GM23338 (cell line): ENCODE data around the gene KREMEN2. TPM values are rescaled to one million over a fixed set of nuclear protein-coding genes. Genes with fewer than 3 reads are reported as not detected.
A peak's percentile ranks its signal among the peaks of the same experiment; 100 is the strongest.

Experiments
- ATAC-seq: fragments of 200-7000 bp; cut with Tn5 transposase; 3 replicates; pipeline ENCODE4 v1.9.1; 2020
- DNase-seq: peaks from one replicate; pipeline ENCODE4 v3.0.0-alpha.2; 2015; ENCODE audit warnings: low spot score
- H2AFZ ChIP-seq: fragments of 200-600 bp; sonication (generic); 2 replicates; pipeline ENCODE4 v1.8.0; 2016; ENCODE audit warnings: antibody characterized with exemption, mild to moderate bottlenecking, moderate library complexity
- H3F3A ChIP-seq: fragments of 200-600 bp; sonication (generic); replicated peaks from 2 replicates; pipeline ENCODE4 v1.8.0; 2017; ENCODE audit warnings: antibody characterized with exemption, mixed run types, low read depth
- H3K27ac ChIP-seq: fragments of 200-600 bp; sonication (generic); 2 replicates; pipeline ENCODE4 v1.6.1; 2016; ENCODE audit warnings: low read depth
- H3K27me3 ChIP-seq: fragments of 200-600 bp; sonication (generic); 2 replicates; pipeline ENCODE4 v1.8.0; 2016; ENCODE audit warnings: mild to moderate bottlenecking, mixed run types, moderate library complexity; ENCODE audit not compliant: insufficient read depth
- H3K36me3 ChIP-seq: fragments of 200-600 bp; sonication (generic); 2 replicates; pipeline ENCODE4 v1.8.0; 2016; ENCODE audit warnings: mild to moderate bottlenecking; ENCODE audit not compliant: insufficient read depth
- H3K4me1 ChIP-seq: fragments of 200-600 bp; sonication (generic); 2 replicates; pipeline ENCODE4 v1.8.0; 2016; ENCODE audit warnings: mild to moderate bottlenecking, moderate library complexity; ENCODE audit not compliant: insufficient read depth
- H3K4me2 ChIP-seq: fragments of 200-600 bp; sonication (generic); 2 replicates; pipeline ENCODE4 v1.7.1; 2017; ENCODE audit warnings: mixed run types
- H3K4me3 ChIP-seq: fragments of 200-600 bp; sonication (generic); 2 replicates; pipeline ENCODE4 v1.6.1; 2016; ENCODE audit warnings: mixed run types
- H3K79me2 ChIP-seq: fragments of 200-600 bp; sonication (generic); replicated peaks from 2 replicates; pipeline ENCODE4 v1.8.0; 2017; ENCODE audit warnings: mild to moderate bottlenecking; ENCODE audit not compliant: insufficient read depth
- H3K9me2 ChIP-seq: fragments of 200-600 bp; sonication (generic); 2 replicates; pipeline ENCODE4 v1.8.0; 2017; ENCODE audit not compliant: insufficient read depth
- H4K20me1 ChIP-seq: fragments of 200-600 bp; sonication (generic); replicated peaks from 2 replicates; pipeline ENCODE4 v1.8.0; 2017; ENCODE audit warnings: mild to moderate bottlenecking; ENCODE audit not compliant: insufficient read depth
- H3K27ac Mint-ChIP-seq: 2 replicates; pipeline ENCODE4 v1.8.0; 2020; ENCODE audit warnings: inconsistent platforms, mild to moderate bottlenecking, moderate library complexity, mixed read lengths
- H3K27me3 Mint-ChIP-seq: 3 replicates; pipeline ENCODE4 v1.8.0; 2022; ENCODE audit warnings: low read depth, mild to moderate bottlenecking, moderate library complexity, mixed read lengths, inconsistent platforms; ENCODE audit not compliant: insufficient read depth, poor library complexity
- H3K36me3 Mint-ChIP-seq: 3 replicates; pipeline ENCODE4 v1.8.0; 2021; ENCODE audit warnings: low read depth, mild to moderate bottlenecking, inconsistent platforms, moderate library complexity, mixed read lengths
- H3K4me1 Mint-ChIP-seq: 3 replicates; pipeline ENCODE4 v1.8.0; 2020; ENCODE audit warnings: mild to moderate bottlenecking, inconsistent platforms, mixed read lengths
- H3K4me3 Mint-ChIP-seq: 3 replicates; pipeline ENCODE4 v1.8.0; 2021; ENCODE audit warnings: moderate library complexity, mild to moderate bottlenecking, inconsistent platforms, mixed read lengths
- H3K9me3 Mint-ChIP-seq: 3 replicates; pipeline ENCODE4 v1.8.0; 2020; ENCODE audit warnings: moderate library complexity, mild to moderate bottlenecking, inconsistent platforms, mixed read lengths
- EZH2 ChIP-seq: fragments of 200-600 bp; sonication (generic); IDR thresholded peaks from one replicate; pipeline ENCODE4 v1.8.0; 2017; ENCODE audit warnings: antibody characterized with exemption, mild to moderate bottlenecking, low read depth; ENCODE audit not compliant: unreplicated experiment
- EZH2phosphoT487 ChIP-seq: fragments of 200-600 bp; sonication (generic); IDR thresholded peaks from one replicate; pipeline ENCODE4 v1.8.1; 2018; ENCODE audit warnings: antibody characterized with exemption; ENCODE audit not compliant: unreplicated experiment
- JUNB ChIP-seq: IDR thresholded peaks from one replicate; pipeline ENCODE4 v1.6.1; 2016; ENCODE audit warnings: antibody characterized with exemption; ENCODE audit not compliant: unreplicated experiment
- NANOG ChIP-seq: IDR thresholded peaks from 2 replicates; pipeline ENCODE4 v1.6.1; 2016; ENCODE audit warnings: antibody characterized with exemption, borderline replicate concordance
- POLR2AphosphoS5 ChIP-seq: IDR thresholded peaks from 2 replicates; pipeline ENCODE4 v1.6.1; 2016; ENCODE audit warnings: antibody characterized with exemption, low read depth
- STAT1 ChIP-seq: IDR thresholded peaks from one replicate; pipeline ENCODE4 v1.6.1; 2016; ENCODE audit warnings: antibody characterized with exemption; ENCODE audit not compliant: unreplicated experiment
- ZNF114 ChIP-seq: fragments of 250-450 bp; sonication (Bioruptor Pico); IDR thresholded peaks from 2 replicates; pipeline ENCODE4 v1.5.0; 2020; ENCODE audit warnings: mild to moderate bottlenecking, moderate library complexity
- ZNF331 ChIP-seq: fragments of 250-450 bp; sonication (Bioruptor Pico); IDR thresholded peaks from 2 replicates; pipeline ENCODE4 v1.5.0; 2020; ENCODE audit warnings: low read depth, mild to moderate bottlenecking, moderate library complexity
- polyA plus RNA-seq: library from polyadenylated mRNA; unstranded; fragments of >200 nt; fragmentation: Nextera tagmentation; extraction: Ambion mirVana; gene quantifications from 2 replicates; pipeline ENCODE4 v1.2.1, GENCODE V29; 2016
- total RNA-seq: library from RNA; depleted of rRNA; stranded (reverse); fragments of >200 nt; shearing (Covaris generic); gene quantifications from 2 replicates; pipeline ENCODE4 v1.2.3, GENCODE V29; 2014
- TF ChIP-seq, protein P1 (sequence below): IDR thresholded peaks from 2 replicates; pipeline ENCODE4 v1.6.1; 2016; ENCODE audit warnings: antibody characterized with exemption
- TF ChIP-seq, protein P2 (sequence below), 2 experiments: fragments of 200-600 bp in 1 of 2; sonication (generic) in 1 of 2; conservative IDR thresholded peaks; 2 replicates each; pipeline versions ENCODE4 v1.5.1 to v1.6.1; 2016 to 2017; ENCODE audit warnings: antibody characterized with exemption in 2 of 2, low read depth in 2 of 2, mild to moderate bottlenecking in 2 of 2, moderate library complexity in 1 of 2
- TF ChIP-seq, protein P3 (sequence below): fragments of 250-450 bp; sonication (Bioruptor Pico); IDR thresholded peaks from 2 replicates; pipeline ENCODE4 v1.5.0; 2020; ENCODE audit warnings: mild to moderate bottlenecking, moderate library complexity

Gene KREMEN2
- total and polyA plus RNA-seq, 2 experiments from 2014 or later, result 4.9 to 16.1 TPM

DNA sequence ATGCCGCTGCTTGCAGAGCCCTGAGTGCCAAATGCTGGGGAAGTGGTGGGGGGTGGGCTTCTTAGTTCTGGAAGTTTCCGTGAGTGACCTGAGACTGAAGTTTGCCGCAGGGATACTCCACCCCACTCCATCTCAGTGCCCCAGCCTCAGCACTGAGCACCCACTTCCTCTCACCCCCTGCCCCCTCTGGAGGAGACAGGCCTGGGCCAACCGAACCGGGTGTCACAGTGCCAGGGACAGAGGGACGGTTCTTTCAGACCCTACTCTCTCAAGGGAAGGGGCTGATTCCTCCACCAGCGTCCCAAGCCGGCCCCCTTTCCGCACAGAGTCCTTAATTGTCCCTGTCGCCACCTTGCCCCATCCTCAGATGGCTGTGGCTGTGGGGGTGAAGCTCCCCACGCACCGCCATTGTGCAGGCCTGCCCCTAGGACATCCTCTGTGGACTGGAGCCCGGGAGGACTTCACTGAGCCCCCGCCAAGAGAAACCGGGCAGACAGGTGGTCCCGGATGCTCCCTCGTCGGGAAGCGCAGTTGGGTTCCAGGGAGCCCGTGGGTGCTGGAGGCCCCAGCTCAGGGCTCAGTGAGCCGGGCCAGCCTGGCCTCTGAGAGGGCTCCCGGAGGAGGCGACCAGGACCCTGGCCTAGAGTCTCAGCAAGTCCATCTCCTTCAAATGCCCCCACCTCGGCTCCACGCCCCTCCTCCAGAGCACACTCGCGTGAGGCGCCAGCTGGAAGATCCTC, 1.6 kb upstream of the KREMEN2 start:
- H3K9me3 Mint-ChIP-seq, result no peaks in the 10 kb centered on the region
- Histone ChIP-seq H4K20me1 (no peaks in the 10 kb centered on the region), H3K27ac (no peak overlapping the region), H2AFZ (0 out of 2 replicates have a peak overlapping the region, but pooled peaks have one; percentile 59), H3K4me3 (peak overlapping the region; percentile 83), H3K36me3 (no peaks in the 10 kb centered on the region), H3K9me2 (no peaks in the 10 kb centered on the region), H3K4me1 (peaks cover 8% of the 10 kb centered on the region; the same call in 1 of the 2 replicates), H3K4me2 (peak overlapping the region; percentile 98), H3K79me2 (no peaks in the 10 kb centered on the region), H3F3A (peaks cover 24% of the 10 kb centered on the region), H3K27me3 (peaks cover 38% of the 10 kb centered on the region)
- ATAC-seq, result no peak
- H3K36me3 Mint-ChIP-seq, result no peaks in the 10 kb centered on the region
- peaks cover 25% of the 10 kb centered on the region for H3K27me3 Mint-ChIP-seq
- DNase-seq, result no peak
- no peak for TF ChIP-seq POLR2AphosphoS5
- peak overlapping the region; percentile 65 for H3K4me3 Mint-ChIP-seq
- peaks cover 4% of the 10 kb centered on the region; the same call in 1 of the 3 replicates for H3K4me1 Mint-ChIP-seq
- H3K27ac Mint-ChIP-seq, result no peak overlapping the region

DNA sequence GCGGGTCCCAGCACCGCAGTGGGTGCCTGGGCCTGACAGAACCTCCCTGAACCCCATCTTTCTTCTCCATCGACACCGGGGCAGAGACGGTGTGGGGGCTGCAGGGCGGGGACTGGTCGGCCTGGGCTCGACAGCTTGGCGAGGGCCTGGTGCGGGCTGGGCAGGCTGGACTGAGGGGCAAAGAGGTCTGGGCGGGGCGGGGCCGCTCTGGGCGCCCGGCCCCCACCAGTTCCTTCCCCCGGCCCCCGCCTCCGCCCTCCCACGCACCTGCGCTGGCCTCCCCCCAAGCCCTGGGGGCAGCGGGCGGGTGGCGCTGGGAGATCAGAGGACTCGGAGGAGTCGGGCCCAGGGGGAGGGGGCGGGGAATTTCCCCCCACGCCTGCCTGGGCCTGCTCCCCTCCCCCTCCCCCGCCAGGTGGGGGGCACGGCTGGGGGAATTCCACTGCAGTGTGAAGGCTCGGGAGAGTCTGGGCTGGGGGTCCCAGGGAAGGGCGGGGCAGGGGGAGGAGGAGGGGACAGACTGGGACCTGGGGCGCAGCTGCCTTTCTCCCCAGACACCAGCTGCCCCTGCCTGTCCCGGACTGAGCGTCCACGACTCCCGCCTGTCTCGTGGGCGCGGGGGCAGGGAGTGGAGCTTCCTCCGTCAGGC, 877 bp upstream of the KREMEN2 start:
- Histone ChIP-seq H3K79me2 (no peaks in the 10 kb centered on the region), H3K4me1 (peaks cover 15% of the 10 kb centered on the region; the same call in 1 of the 2 replicates), H3K4me2 (peak overlapping the region; percentile 98), H3K27me3 (peaks cover 45% of the 10 kb centered on the region), H3K27ac (no peak overlapping the region), H3K36me3 (no peaks in the 10 kb centered on the region), H2AFZ (peak overlapping the region; percentile 94), H3F3A (peaks cover 28% of the 10 kb centered on the region), H4K20me1 (no peaks in the 10 kb centered on the region), H3K4me3 (peak overlapping the region; percentile 83), H3K9me2 (no peaks in the 10 kb centered on the region)
- Mint-ChIP-seq H3K36me3 (peaks cover 2% of the 10 kb centered on the region; the same call in 1 of the 3 replicates), H3K4me3 (peak overlapping the region; percentile 89), H3K9me3 (no peaks in the 10 kb centered on the region), H3K27ac (no peak overlapping the region), H3K4me1 (peaks cover 8% of the 10 kb centered on the region), H3K27me3 (peaks cover 30% of the 10 kb centered on the region)
- ATAC-seq, result peak; percentile 4
- no peak for DNase-seq
- TF ChIP-seq, protein P1, sequence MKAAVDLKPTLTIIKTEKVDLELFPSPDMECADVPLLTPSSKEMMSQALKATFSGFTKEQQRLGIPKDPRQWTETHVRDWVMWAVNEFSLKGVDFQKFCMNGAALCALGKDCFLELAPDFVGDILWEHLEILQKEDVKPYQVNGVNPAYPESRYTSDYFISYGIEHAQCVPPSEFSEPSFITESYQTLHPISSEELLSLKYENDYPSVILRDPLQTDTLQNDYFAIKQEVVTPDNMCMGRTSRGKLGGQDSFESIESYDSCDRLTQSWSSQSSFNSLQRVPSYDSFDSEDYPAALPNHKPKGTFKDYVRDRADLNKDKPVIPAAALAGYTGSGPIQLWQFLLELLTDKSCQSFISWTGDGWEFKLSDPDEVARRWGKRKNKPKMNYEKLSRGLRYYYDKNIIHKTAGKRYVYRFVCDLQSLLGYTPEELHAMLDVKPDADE, result no peak
- no peak for TF ChIP-seq JUNB
- TF ChIP-seq EZH2, result no peak
- no peak for TF ChIP-seq ZNF114 (CRISPR knock-in tag)
- no peak for TF ChIP-seq STAT1
- TF ChIP-seq, protein P2, sequence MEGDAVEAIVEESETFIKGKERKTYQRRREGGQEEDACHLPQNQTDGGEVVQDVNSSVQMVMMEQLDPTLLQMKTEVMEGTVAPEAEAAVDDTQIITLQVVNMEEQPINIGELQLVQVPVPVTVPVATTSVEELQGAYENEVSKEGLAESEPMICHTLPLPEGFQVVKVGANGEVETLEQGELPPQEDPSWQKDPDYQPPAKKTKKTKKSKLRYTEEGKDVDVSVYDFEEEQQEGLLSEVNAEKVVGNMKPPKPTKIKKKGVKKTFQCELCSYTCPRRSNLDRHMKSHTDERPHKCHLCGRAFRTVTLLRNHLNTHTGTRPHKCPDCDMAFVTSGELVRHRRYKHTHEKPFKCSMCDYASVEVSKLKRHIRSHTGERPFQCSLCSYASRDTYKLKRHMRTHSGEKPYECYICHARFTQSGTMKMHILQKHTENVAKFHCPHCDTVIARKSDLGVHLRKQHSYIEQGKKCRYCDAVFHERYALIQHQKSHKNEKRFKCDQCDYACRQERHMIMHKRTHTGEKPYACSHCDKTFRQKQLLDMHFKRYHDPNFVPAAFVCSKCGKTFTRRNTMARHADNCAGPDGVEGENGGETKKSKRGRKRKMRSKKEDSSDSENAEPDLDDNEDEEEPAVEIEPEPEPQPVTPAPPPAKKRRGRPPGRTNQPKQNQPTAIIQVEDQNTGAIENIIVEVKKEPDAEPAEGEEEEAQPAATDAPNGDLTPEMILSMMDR (conservative IDR thresholded peaks at IDR 0.05; ENCODE audit: low read depth in 2 of 2), result no peak
- TF ChIP-seq, protein P3, sequence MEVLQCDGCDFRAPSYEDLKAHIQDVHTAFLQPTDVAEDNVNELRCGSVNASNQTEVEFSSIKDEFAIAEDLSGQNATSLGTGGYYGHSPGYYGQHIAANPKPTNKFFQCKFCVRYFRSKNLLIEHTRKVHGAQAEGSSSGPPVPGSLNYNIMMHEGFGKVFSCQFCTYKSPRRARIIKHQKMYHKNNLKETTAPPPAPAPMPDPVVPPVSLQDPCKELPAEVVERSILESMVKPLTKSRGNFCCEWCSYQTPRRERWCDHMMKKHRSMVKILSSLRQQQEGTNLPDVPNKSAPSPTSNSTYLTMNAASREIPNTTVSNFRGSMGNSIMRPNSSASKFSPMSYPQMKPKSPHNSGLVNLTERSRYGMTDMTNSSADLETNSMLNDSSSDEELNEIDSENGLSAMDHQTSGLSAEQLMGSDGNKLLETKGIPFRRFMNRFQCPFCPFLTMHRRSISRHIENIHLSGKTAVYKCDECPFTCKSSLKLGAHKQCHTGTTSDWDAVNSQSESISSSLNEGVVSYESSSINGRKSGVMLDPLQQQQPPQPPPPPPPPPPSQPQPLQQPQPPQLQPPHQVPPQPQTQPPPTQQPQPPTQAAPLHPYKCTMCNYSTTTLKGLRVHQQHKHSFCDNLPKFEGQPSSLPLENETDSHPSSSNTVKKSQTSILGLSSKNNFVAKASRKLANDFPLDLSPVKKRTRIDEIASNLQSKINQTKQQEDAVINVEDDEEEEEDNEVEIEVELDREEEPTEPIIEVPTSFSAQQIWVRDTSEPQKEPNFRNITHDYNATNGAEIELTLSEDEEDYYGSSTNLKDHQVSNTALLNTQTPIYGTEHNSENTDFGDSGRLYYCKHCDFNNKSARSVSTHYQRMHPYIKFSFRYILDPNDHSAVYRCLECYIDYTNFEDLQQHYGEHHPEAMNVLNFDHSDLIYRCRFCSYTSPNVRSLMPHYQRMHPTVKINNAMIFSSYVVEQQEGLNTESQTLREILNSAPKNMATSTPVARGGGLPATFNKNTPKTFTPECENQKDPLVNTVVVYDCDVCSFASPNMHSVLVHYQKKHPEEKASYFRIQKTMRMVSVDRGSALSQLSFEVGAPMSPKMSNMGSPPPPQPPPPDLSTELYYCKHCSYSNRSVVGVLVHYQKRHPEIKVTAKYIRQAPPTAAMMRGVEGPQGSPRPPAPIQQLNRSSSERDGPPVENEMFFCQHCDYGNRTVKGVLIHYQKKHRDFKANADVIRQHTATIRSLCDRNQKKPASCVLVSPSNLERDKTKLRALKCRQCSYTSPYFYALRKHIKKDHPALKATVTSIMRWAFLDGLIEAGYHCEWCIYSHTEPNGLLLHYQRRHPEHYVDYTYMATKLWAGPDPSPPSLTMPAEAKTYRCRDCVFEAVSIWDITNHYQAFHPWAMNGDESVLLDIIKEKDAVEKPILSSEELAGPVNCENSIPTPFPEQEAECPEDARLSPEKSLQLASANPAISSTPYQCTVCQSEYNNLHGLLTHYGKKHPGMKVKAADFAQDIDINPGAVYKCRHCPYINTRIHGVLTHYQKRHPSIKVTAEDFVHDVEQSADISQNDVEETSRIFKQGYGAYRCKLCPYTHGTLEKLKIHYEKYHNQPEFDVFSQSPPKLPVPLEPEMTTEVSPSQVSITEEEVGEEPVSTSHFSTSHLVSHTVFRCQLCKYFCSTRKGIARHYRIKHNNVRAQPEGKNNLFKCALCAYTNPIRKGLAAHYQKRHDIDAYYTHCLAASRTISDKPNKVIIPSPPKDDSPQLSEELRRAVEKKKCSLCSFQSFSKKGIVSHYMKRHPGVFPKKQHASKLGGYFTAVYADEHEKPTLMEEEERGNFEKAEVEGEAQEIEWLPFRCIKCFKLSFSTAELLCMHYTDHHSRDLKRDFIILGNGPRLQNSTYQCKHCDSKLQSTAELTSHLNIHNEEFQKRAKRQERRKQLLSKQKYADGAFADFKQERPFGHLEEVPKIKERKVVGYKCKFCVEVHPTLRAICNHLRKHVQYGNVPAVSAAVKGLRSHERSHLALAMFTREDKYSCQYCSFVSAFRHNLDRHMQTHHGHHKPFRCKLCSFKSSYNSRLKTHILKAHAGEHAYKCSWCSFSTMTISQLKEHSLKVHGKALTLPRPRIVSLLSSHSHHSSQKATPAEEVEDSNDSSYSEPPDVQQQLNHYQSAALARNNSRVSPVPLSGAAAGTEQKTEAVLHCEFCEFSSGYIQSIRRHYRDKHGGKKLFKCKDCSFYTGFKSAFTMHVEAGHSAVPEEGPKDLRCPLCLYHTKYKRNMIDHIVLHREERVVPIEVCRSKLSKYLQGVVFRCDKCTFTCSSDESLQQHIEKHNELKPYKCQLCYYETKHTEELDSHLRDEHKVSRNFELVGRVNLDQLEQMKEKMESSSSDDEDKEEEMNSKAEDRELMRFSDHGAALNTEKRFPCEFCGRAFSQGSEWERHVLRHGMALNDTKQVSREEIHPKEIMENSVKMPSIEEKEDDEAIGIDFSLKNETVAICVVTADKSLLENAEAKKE (CRISPR knock-in tag), result no peak
- no peak for TF ChIP-seq EZH2phosphoT487
- no peak for TF ChIP-seq POLR2AphosphoS5
- no peak for TF ChIP-seq ZNF331 (CRISPR knock-in tag)
- TF ChIP-seq NANOG, result no peak
